PFSK-1 (cell line): ENCODE results near the gene PFDN6.

Experiments
- FOXP2 ChIP-seq: optimal IDR thresholded peaks from 2 replicates; pipeline ENCODE3; 2011; ENCODE audit warnings: borderline replicate concordance, control low read depth, inconsistent platforms; ENCODE audit not compliant: insufficient read depth; ENCODE audit errors: extremely low read length, extremely low read depth
- POLR2AphosphoS5 ChIP-seq: IDR thresholded peaks from 2 replicates; pipeline ENCODE4 v1.6.1; 2012; ENCODE audit warnings: low read depth, mild to moderate bottlenecking, control low read depth, low read length, moderate library complexity
- REST ChIP-seq, 2 experiments: IDR thresholded peaks; 2 replicates each; pipeline versions ENCODE4 v1.6.1 to v1.8.0; 2011 to 2012; ENCODE audit warnings: low read depth in 2 of 2, low read length in 2 of 2, control low read depth in 1 of 2, inconsistent platforms in 1 of 2, mild to moderate bottlenecking in 1 of 2, moderate library complexity in 1 of 2; ENCODE audit not compliant: insufficient read depth in 1 of 2
- SIN3A ChIP-seq: IDR thresholded peaks from 2 replicates; pipeline ENCODE4 v1.6.1; 2012; ENCODE audit warnings: mild to moderate bottlenecking, low read length, moderate library complexity, borderline replicate concordance; ENCODE audit not compliant: insufficient read depth
- TAF1 ChIP-seq: IDR thresholded peaks from 2 replicates; pipeline ENCODE4 v1.6.1; 2012; ENCODE audit warnings: low read length, control low read depth, borderline replicate concordance; ENCODE audit not compliant: insufficient read depth

- TF ChIP-seq REST (IDR thresholded peaks at IDR 0.05; ENCODE audit: insufficient read depth in 1 of 2, low read depth in 2 of 2, low read length in 2 of 2) (no peak), POLR2AphosphoS5 (no peak), TAF1 (no peak), SIN3A (no peak), FOXP2 (no peak)
Observed at GRCh38 chr6:33295621-33296369, 6.4 kb downstream of the PFDN6 start.
